Neutrophil (primary cell): ENCODE measurements around the gene ZNF628.

Experiments used
- H3K27ac ChIP-seq: fragments of 200-600 bp; sonication (generic); 2 replicates; pipeline ENCODE4 v1.5.1; 2016; ENCODE audit warnings: mild to moderate bottlenecking, moderate library complexity
- H3K27me3 ChIP-seq: fragments of 200-600 bp; sonication (generic); 2 replicates; pipeline ENCODE4 v1.6.0; 2016; ENCODE audit warnings: mild to moderate bottlenecking
- H3K36me3 ChIP-seq: fragments of 200-600 bp; sonication (generic); 2 replicates; pipeline ENCODE4 v1.5.1; 2017
- H3K4me1 ChIP-seq, 2 experiments: fragments of 200-600 bp in 1 of 2; sonication (generic) in 1 of 2; 1 replicate in 1 of 2; 2 replicates in 1 of 2; pipeline versions ENCODE4 v1.5.1 to v1.6.1; 2013 to 2016; ENCODE audit warnings: low read depth in 1 of 2, low read length in 1 of 2, mild to moderate bottlenecking in 1 of 2, moderate library complexity in 1 of 2; ENCODE audit not compliant: control insufficient read depth in 1 of 2, insufficient read depth in 1 of 2
- H3K4me3 ChIP-seq, 2 experiments: fragments of 200-600 bp in 1 of 2; sonication (generic) in 1 of 2; 1 replicate in 1 of 2; 2 replicates in 1 of 2; pipeline ENCODE4 v1.5.1; 2013 to 2016; ENCODE audit warnings: low read depth in 1 of 2, low read length in 1 of 2, mild to moderate bottlenecking in 1 of 2, moderate library complexity in 1 of 2
- H3K9me3 ChIP-seq: fragments of 200-600 bp; sonication (generic); 2 replicates; pipeline ENCODE4 v1.5.1; 2016
- CTCF ChIP-seq: fragments of 200-600 bp; sonication (generic); IDR thresholded peaks from 2 replicates; pipeline ENCODE4 v1.5.1; 2016; ENCODE audit warnings: antibody characterized with exemption

The ZNF628 gene

GRCh38 chr19:55497763-55498162 lies 21.3 kb downstream of the ZNF628 start:
- no peak for TF ChIP-seq CTCF
- no peak overlapping the region for H3K27ac ChIP-seq
- H3K36me3 ChIP-seq = no peaks in the 10 kb centered on the region
- no peaks in the 10 kb centered on the region for H3K4me1 ChIP-seq
- no peaks in the 10 kb centered on the region for H3K9me3 ChIP-seq
- peaks cover 21% of the 10 kb centered on the region for H3K27me3 ChIP-seq
- H3K4me3 ChIP-seq = no peak overlapping the region

GRCh38 chr19:55498246-55498840 lies 21.9 kb downstream of the ZNF628 start:
- Histone ChIP-seq H3K9me3 (no peaks in the 10 kb centered on the region), H3K36me3 (no peaks in the 10 kb centered on the region), H3K27ac (no peak overlapping the region), H3K27me3 (peaks cover 15% of the 10 kb centered on the region), H3K4me1 (no peaks in the 10 kb centered on the region), H3K4me3 (no peak overlapping the region)
- no peak for TF ChIP-seq CTCF

- Histone ChIP-seq H3K4me3 (no peak overlapping the region), H3K27me3 (peaks cover 15% of the 10 kb centered on the region), H3K36me3 (no peaks in the 10 kb centered on the region), H3K4me1 (peaks cover 7 to 11% of the 10 kb centered on the region in 2 experiments), H3K9me3 (no peaks in the 10 kb centered on the region), H3K27ac (no peak overlapping the region)
- no peak for TF ChIP-seq CTCF
Observed at GRCh38 chr19:55500368-55500952, 24.0 kb downstream of the ZNF628 start.

GRCh38 chr19:55502197-55502952 lies 26.0 kb downstream of the ZNF628 start:
- Histone ChIP-seq H3K4me3 (no peak overlapping the region), H3K4me1 (peaks cover 7 to 11% of the 10 kb centered on the region in 2 experiments), H3K27me3 (peaks cover 17% of the 10 kb centered on the region), H3K36me3 (no peaks in the 10 kb centered on the region), H3K9me3 (no peaks in the 10 kb centered on the region), H3K27ac (no peak overlapping the region)
- no peak for TF ChIP-seq CTCF

- Histone ChIP-seq H3K4me3 (no peak overlapping the region), H3K4me1 (peaks cover 7 to 11% of the 10 kb centered on the region in 2 experiments), H3K27ac (no peak overlapping the region), H3K9me3 (no peaks in the 10 kb centered on the region), H3K27me3 (peaks cover 17% of the 10 kb centered on the region), H3K36me3 (no peaks in the 10 kb centered on the region)
- no peak for TF ChIP-seq CTCF
Observed at GRCh38 chr19:55503157-55503501, 26.7 kb downstream of the ZNF628 start.
